Measurements from ENCODE around the gene AP5S1. TPM values are rescaled to one million over a fixed set of nuclear protein-coding genes. Genes with fewer than 3 reads are reported as not detected.
A peak's percentile ranks its signal among the peaks of the same experiment; 100 is the strongest.

Gene AP5S1
- polyA plus RNA-seq, 1 of the 3 experiments (the other 2 are of a cell fraction) = 10.3 TPM

DNA sequence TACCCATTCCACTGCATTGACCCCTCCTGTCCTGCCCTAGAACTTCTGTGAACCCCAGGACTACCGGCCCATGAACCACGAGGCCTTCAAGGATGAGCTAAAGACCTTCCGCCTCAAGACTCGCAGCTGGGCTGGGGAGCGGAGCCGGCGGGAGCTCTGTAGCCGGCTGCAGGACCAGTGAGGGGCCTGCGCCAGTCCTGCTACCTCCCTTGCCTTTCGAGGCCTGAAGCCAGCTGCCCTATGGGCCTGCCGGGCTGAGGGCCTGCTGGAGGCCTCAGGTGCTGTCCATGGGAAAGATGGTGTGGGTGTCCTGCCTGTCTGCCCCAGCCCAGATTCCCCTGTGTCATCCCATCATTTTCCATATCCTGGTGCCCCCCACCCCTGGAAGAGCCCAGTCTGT is 15.6 kb upstream of the AP5S1 start:
- Histone ChIP-seq H3K9me2 (no peaks in the 10 kb centered on the region), H3K27me3 (ENCODE audit: insufficient read depth) (no peaks in the 10 kb centered on the region), H2AFZ (ENCODE audit: low read depth) (no peak overlapping the region), H3K9me3 (no peaks in the 10 kb centered on the region), H4K20me1 (ENCODE audit: insufficient read depth) (no peaks in the 10 kb centered on the region), H3K4me1 (ENCODE audit: control insufficient read depth in 1 of 2, insufficient read depth in 2 of 2, low read depth in 1 of 2, low read length in 1 of 2) (peaks cover 27 to 31% of the 10 kb centered on the region in 2 experiments; a peak in 3 of 4 replicates), H3K79me2 (ENCODE audit: insufficient read depth) (peaks cover 21% of the 10 kb centered on the region), H3K9ac (no peak overlapping the region), H3K4me3 (ENCODE audit: low read depth in 2 of 2, low read length in 1 of 2) (no peak overlapping the region), H3K36me3 (replicated peaks in 1 of 2; ENCODE audit: control insufficient read depth in 1 of 2, insufficient read depth in 2 of 2, low read length in 1 of 2) (peaks cover 14 to 36% of the 10 kb centered on the region in 2 experiments), H3F3A (replicated peaks; ENCODE audit: insufficient read depth) (peaks cover 43% of the 10 kb centered on the region), H3K27ac (ENCODE audit: low read depth in 2 of 2, low read length in 1 of 2) (peak overlapping the region; percentile 16 to 93; a peak in 2 of 4 replicates), H3K4me2 (no peak overlapping the region)
- CTCF ChIA-PET = interaction anchor here (0.8 to 1.0 kb wide), 2 partner anchors 19 to 23 kb away, joined by 3 to 4 read pairs; partner anchors contain the start of genes CENPB and SPEF1
- no peak for DNase-seq
- POLR2A ChIA-PET = interaction anchor here (0.8 kb wide), 1 partner anchor 16 kb away, joined by 4 read pairs; the partner anchor contains the start of gene AP5S1
- 85% methylated on average over 7 of the region's 11 CpGs for WGBS (ENCODE audit: low lambda C conversion rate)
- TF ChIP-seq JUND (IDR thresholded peaks at IDR 0.05) (no peak), RFX5 (IDR thresholded peaks at IDR 0.05; ENCODE audit: low read length) (no peak), RAD21 (IDR thresholded peaks at IDR 0.05; ENCODE audit: low read length) (no peak), RXRA (IDR thresholded peaks at IDR 0.05; ENCODE audit: borderline replicate concordance, low read depth) (no peak)

DNA sequence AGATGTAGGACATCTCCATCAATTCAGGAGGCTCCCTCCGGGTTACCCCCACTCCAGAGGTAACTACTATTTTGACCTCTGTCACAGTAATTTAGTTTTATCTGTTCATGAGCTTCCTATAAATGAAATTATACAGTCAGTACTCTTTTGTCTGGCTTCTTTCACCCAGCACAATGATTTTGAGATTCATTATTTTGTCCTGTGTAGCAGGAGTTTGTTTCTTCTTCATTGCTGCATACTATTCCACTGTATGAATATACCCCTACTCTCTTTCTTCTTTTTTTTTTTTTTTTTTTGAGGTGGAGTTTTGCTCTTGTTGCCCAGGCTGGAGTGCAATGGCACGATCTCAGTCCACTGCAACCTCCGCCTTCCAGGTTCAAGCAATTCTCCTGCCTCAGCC is 11.8 kb upstream of the AP5S1 start:
- Histone ChIP-seq H3K9me3 (no peaks in the 10 kb centered on the region), H3K4me1 (ENCODE audit: control insufficient read depth in 1 of 2, insufficient read depth in 2 of 2, low read depth in 1 of 2, low read length in 1 of 2) (peaks cover 37 to 38% of the 10 kb centered on the region in 2 experiments), H3K4me2 (peak overlapping the region; percentile 48; the same call in 1 of the 2 replicates), H3K27me3 (ENCODE audit: insufficient read depth) (no peaks in the 10 kb centered on the region), H3K9ac (peak overlapping the region; percentile 68; the same call in 1 of the 2 replicates), H3F3A (replicated peaks; ENCODE audit: insufficient read depth) (peaks cover 58% of the 10 kb centered on the region), H3K36me3 (replicated peaks in 1 of 2; ENCODE audit: control insufficient read depth in 1 of 2, insufficient read depth in 2 of 2, low read length in 1 of 2) (peaks cover 0 to 5% of the 10 kb centered on the region in 2 experiments), H3K4me3 (ENCODE audit: low read depth in 2 of 2, low read length in 1 of 2) (no peak overlapping the region), H3K9me2 (no peaks in the 10 kb centered on the region), H3K79me2 (ENCODE audit: insufficient read depth) (peaks cover 20% of the 10 kb centered on the region), H3K27ac (ENCODE audit: low read depth in 2 of 2, low read length in 1 of 2) (peak overlapping the region; percentile 93 to 95), H4K20me1 (ENCODE audit: insufficient read depth) (no peaks in the 10 kb centered on the region), H2AFZ (ENCODE audit: low read depth) (no peak overlapping the region)
- 74% methylated on average over 3 of the region's 3 CpGs for WGBS (ENCODE audit: low lambda C conversion rate)
- ChIA-PET POLR2A (no interaction called here), CTCF (interaction anchor here (1.0 to 1.5 kb wide), 2 partner anchors 9 to 92 kb away, joined by 4 read pairs; no protein-coding TSS in a partner anchor)
- DNase-seq = no peak
- no peak for TF ChIP-seq RCOR1 (IDR thresholded peaks at IDR 0.05; ENCODE audit: low read length)
- TF ChIP-seq, protein P1, sequence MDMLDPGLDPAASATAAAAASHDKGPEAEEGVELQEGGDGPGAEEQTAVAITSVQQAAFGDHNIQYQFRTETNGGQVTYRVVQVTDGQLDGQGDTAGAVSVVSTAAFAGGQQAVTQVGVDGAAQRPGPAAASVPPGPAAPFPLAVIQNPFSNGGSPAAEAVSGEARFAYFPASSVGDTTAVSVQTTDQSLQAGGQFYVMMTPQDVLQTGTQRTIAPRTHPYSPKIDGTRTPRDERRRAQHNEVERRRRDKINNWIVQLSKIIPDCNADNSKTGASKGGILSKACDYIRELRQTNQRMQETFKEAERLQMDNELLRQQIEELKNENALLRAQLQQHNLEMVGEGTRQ (IDR thresholded peaks at IDR 0.05; ENCODE audit: borderline replicate concordance, low read depth, low read length) = no peak
- TF ChIP-seq RXRA (IDR thresholded peaks at IDR 0.05; ENCODE audit: borderline replicate concordance, low read depth) = no peak
- TF ChIP-seq, protein P2, sequence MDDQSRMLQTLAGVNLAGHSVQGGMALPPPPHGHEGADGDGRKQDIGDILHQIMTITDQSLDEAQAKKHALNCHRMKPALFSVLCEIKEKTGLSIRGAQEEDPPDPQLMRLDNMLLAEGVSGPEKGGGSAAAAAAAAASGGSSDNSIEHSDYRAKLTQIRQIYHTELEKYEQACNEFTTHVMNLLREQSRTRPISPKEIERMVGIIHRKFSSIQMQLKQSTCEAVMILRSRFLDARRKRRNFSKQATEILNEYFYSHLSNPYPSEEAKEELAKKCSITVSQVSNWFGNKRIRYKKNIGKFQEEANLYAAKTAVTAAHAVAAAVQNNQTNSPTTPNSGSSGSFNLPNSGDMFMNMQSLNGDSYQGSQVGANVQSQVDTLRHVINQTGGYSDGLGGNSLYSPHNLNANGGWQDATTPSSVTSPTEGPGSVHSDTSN (IDR thresholded peaks at IDR 0.05) = no peak
- TF ChIP-seq EP300 (IDR thresholded peaks at IDR 0.05; ENCODE audit: borderline replicate concordance in 1 of 2, low read depth in 1 of 2, low read length in 1 of 2) = no peak

Data from SK-N-SH (cell line).